Ectodermal cell (in vitro differentiated cells): ENCODE results near the gene NCAPD2.
"Not testable (repeated sequence)": the region's sequence is repeated elsewhere in the genome, so short reads cannot be mapped to it uniquely, and the experiment has no call there.

Source experiments
- H3K27ac ChIP-seq: 2 replicates; pipeline ENCODE4 v1.7.0; 2013; ENCODE audit warnings: mild to moderate bottlenecking, low read depth, low read length; ENCODE audit not compliant: insufficient read depth, poor library complexity, severe bottlenecking
- H3K27me3 ChIP-seq: 2 replicates; pipeline ENCODE4 v1.7.0; 2013; ENCODE audit warnings: mild to moderate bottlenecking, low read length; ENCODE audit not compliant: insufficient read depth, control insufficient read depth, poor library complexity, severe bottlenecking
- H3K36me3 ChIP-seq: one replicate; pipeline ENCODE4 v1.7.0; 2013; ENCODE audit warnings: low read length; ENCODE audit not compliant: control insufficient read depth, insufficient read depth
- H3K4me1 ChIP-seq: one replicate; pipeline ENCODE4 v1.7.0; 2013; ENCODE audit warnings: low read length; ENCODE audit not compliant: control insufficient read depth, insufficient read depth
- H3K4me3 ChIP-seq: 2 replicates; pipeline ENCODE4 v1.7.0; 2013; ENCODE audit warnings: low read depth, low read length, control low read depth; ENCODE audit not compliant: insufficient read depth
- H3K9me3 ChIP-seq: 2 replicates; pipeline ENCODE4 v1.7.0; 2013; ENCODE audit warnings: mild to moderate bottlenecking, low read length, moderate library complexity; ENCODE audit not compliant: control insufficient read depth
- WGBS, 2 experiments: methylation state at CpG; one replicate each; pipeline ENCODE4 v1.1.7; 2013; ENCODE audit warnings: missing lambda C conversion rate in 2 of 2; 5-methylcytosine and 5-hydroxymethylcytosine counted together

Gene NCAPD2

GRCh38 chr12:6472491-6472890, 21.4 kb upstream of the NCAPD2 start:
- no peak overlapping the region for H3K4me3 ChIP-seq
- no peaks in the 10 kb centered on the region for H3K9me3 ChIP-seq
- H3K36me3 ChIP-seq = no peaks in the 10 kb centered on the region
- H3K27ac ChIP-seq = no peak overlapping the region
- whole genome bisulfite sequencing, 2 experiments = 96 to 97% methylated on average over 11 of the region's 11 CpGs
- H3K4me1 ChIP-seq = no peaks in the 10 kb centered on the region
- peaks cover 4% of the 10 kb centered on the region for H3K27me3 ChIP-seq

GRCh38 chr12:6475233-6475975, 18.5 kb upstream of the NCAPD2 start:
- 95% methylated on average over 46 of the region's 48 CpGs for WGBS, 2 experiments
- H3K4me3 ChIP-seq, H3K27me3 ChIP-seq: not testable (repeated sequence)

GRCh38 chr12:6476489-6476888, 17.4 kb upstream of the NCAPD2 start:
- Histone ChIP-seq H3K27me3 (peaks cover 4% of the 10 kb centered on the region), H3K36me3 (no peaks in the 10 kb centered on the region), H3K9me3 (no peaks in the 10 kb centered on the region), H3K4me3 (no peak overlapping the region), H3K27ac (no peak overlapping the region), H3K4me1 (no peaks in the 10 kb centered on the region)
- 88 to 93% methylated on average over 3 of the region's 3 CpGs for WGBS, 2 experiments

More at GRCh38 chr12:6475233-6475975, 18.5 kb upstream of the NCAPD2 start:
- H3K36me3 ChIP-seq, H3K27ac ChIP-seq, H3K4me1 ChIP-seq, H3K9me3 ChIP-seq: not testable (repeated sequence)

GRCh38 chr12:6477601-6478377, 16.1 kb upstream of the NCAPD2 start:
- not testable (repeated sequence) for H3K4me3 ChIP-seq, H3K9me3 ChIP-seq, H3K27ac ChIP-seq, H3K4me1 ChIP-seq, H3K36me3 ChIP-seq, H3K27me3 ChIP-seq
- 94 to 95% methylated on average over 37 of the region's 37 CpGs for WGBS, 2 experiments

GRCh38 chr12:6478416-6478815, 15.5 kb upstream of the NCAPD2 start:
- Histone ChIP-seq H3K27ac (no peak overlapping the region), H3K4me1 (no peaks in the 10 kb centered on the region), H3K27me3 (no peaks in the 10 kb centered on the region), H3K4me3 (no peak overlapping the region), H3K36me3 (no peaks in the 10 kb centered on the region), H3K9me3 (no peaks in the 10 kb centered on the region)
- 92% methylated on average over 20 of the region's 20 CpGs for WGBS, 2 experiments

GRCh38 chr12:6488240-6488639, 5.7 kb upstream of the NCAPD2 start:
- no peaks in the 10 kb centered on the region for H3K9me3 ChIP-seq
- peaks cover 4% of the 10 kb centered on the region for H3K4me1 ChIP-seq
- H3K4me3 ChIP-seq = no peak overlapping the region
- H3K36me3 ChIP-seq = no peaks in the 10 kb centered on the region
- no peaks in the 10 kb centered on the region for H3K27me3 ChIP-seq
- WGBS, 2 experiments = 84 to 90% methylated on average over 1 of the region's 1 CpG
- H3K27ac ChIP-seq = no peak overlapping the region

GRCh38 chr12:6489449-6489848, 4.5 kb upstream of the NCAPD2 start:
- Histone ChIP-seq H3K27me3 (no peaks in the 10 kb centered on the region), H3K4me3 (no peak overlapping the region), H3K9me3 (no peaks in the 10 kb centered on the region), H3K4me1 (peaks cover 4% of the 10 kb centered on the region), H3K27ac (no peak overlapping the region), H3K36me3 (no peaks in the 10 kb centered on the region)
- WGBS, 2 experiments = 77 to 83% methylated on average over 4 of the region's 4 CpGs

GRCh38 chr12:6490673-6491072, 3.2 kb upstream of the NCAPD2 start:
- H3K9me3 ChIP-seq, H3K36me3 ChIP-seq, H3K27ac ChIP-seq, H3K27me3 ChIP-seq, H3K4me3 ChIP-seq: not testable (repeated sequence)
- peaks cover 12% of the 10 kb centered on the region for H3K4me1 ChIP-seq
- 83% methylated on average over 1 of the region's 1 CpG; no CpG with 5 or more reads in 1 of the 2 experiments for WGBS, 2 experiments

GRCh38 chr12:6492838-6493496, 935 bp upstream of the NCAPD2 start, which contains the start of gene MRPL51:
TSS of gene MRPL51 (minus strand) at chr12:6493262. CDS start at chr12:6493136, 126 bp downstream.
- Histone ChIP-seq H3K36me3 (peaks cover 13% of the 10 kb centered on the region), H3K9me3 (no peaks in the 10 kb centered on the region), H3K4me3 (peak within 1 kb of the TSS; percentile 63), H3K4me1 (peaks cover 13% of the 10 kb centered on the region), H3K27me3 (no peaks in the 10 kb centered on the region), H3K27ac (peak within 1 kb of the TSS; percentile 91)
- 1% methylated on average over 39 of the region's 39 CpGs for WGBS, 2 experiments

GRCh38 chr12:6494258-6494743, 399 bp downstream of the NCAPD2 start:
- WGBS, 2 experiments = 3 to 4% methylated on average over 8 to 14 of the region's 14 CpGs
- peaks cover 22% of the 10 kb centered on the region for H3K36me3 ChIP-seq
- H3K27me3 ChIP-seq = no peaks in the 10 kb centered on the region
- peak overlapping the region; percentile 1 for H3K27ac ChIP-seq
- H3K9me3 ChIP-seq = no peaks in the 10 kb centered on the region
- peak overlapping the region; percentile 63 for H3K4me3 ChIP-seq
- peaks cover 13% of the 10 kb centered on the region for H3K4me1 ChIP-seq
